ENCODE measurements around the gene KIF2B.

The KIF2B gene

GRCh38 chr17:53806473-53806872 is 16.3 kb upstream of the KIF2B start:
- Histone ChIP-seq H3K4me2 (ENCODE audit: low read depth, low read length, poor library complexity, severe bottlenecking) (no peak overlapping the region), H3K36me3 (ENCODE audit: low read length) (no peaks in the 10 kb centered on the region), H3K4me3 (ENCODE audit: insufficient read depth, low read length, poor library complexity, severe bottlenecking) (no peak overlapping the region), H4K20me1 (ENCODE audit: low read depth, low read length) (no peaks in the 10 kb centered on the region), H3F3A (ENCODE audit: insufficient read depth) (no peaks in the 10 kb centered on the region), H3K9me2 (replicated peaks; ENCODE audit: insufficient read depth, low read length) (no peaks in the 10 kb centered on the region), H2AFZ (ENCODE audit: low read depth, low read length, severe bottlenecking) (no peak overlapping the region), H3K79me2 (ENCODE audit: insufficient read depth, low read length) (no peaks in the 10 kb centered on the region), H3K27ac (ENCODE audit: low read depth, low read length) (no peak overlapping the region), H3K27me3 (ENCODE audit: low read length) (no peaks in the 10 kb centered on the region), H3K9me3 (ENCODE audit: insufficient read depth, low read length) (no peaks in the 10 kb centered on the region), H3K9ac (ENCODE audit: low read length) (no peak overlapping the region)
- TF ChIP-seq CTCF (IDR thresholded peaks at IDR 0.05; ENCODE audit: insufficient read depth, low read length, poor library complexity, severe bottlenecking) (no peak), EZH2phosphoT487 (conservative IDR thresholded peaks at IDR 0.05; ENCODE audit: low read length) (no peak)

GRCh38 chr17:53807286-53807685 is 15.4 kb upstream of the KIF2B start:
- no peaks in the 10 kb centered on the region for H3F3A ChIP-seq (ENCODE audit: insufficient read depth)
- H3K9ac ChIP-seq (ENCODE audit: low read length): no peak overlapping the region
- no peak overlapping the region for H3K4me2 ChIP-seq (ENCODE audit: low read depth, low read length, poor library complexity, severe bottlenecking)
- H3K27ac ChIP-seq (ENCODE audit: low read depth, low read length): no peak overlapping the region
- no peaks in the 10 kb centered on the region for H3K79me2 ChIP-seq (ENCODE audit: insufficient read depth, low read length)
- H3K9me2 ChIP-seq (replicated peaks; ENCODE audit: insufficient read depth, low read length): no peaks in the 10 kb centered on the region
- H3K9me3 ChIP-seq (ENCODE audit: insufficient read depth, low read length): no peaks in the 10 kb centered on the region
- H4K20me1 ChIP-seq (ENCODE audit: low read depth, low read length): no peaks in the 10 kb centered on the region
- TF ChIP-seq EZH2phosphoT487 (conservative IDR thresholded peaks at IDR 0.05; ENCODE audit: low read length): no peak
- TF ChIP-seq CTCF (IDR thresholded peaks at IDR 0.05; ENCODE audit: insufficient read depth, low read length, poor library complexity, severe bottlenecking): no peak
- H3K36me3 ChIP-seq (ENCODE audit: low read length): no peaks in the 10 kb centered on the region
- no peak overlapping the region for H2AFZ ChIP-seq (ENCODE audit: low read depth, low read length, severe bottlenecking)
- H3K27me3 ChIP-seq (ENCODE audit: low read length): no peaks in the 10 kb centered on the region
- no peak overlapping the region for H3K4me3 ChIP-seq (ENCODE audit: insufficient read depth, low read length, poor library complexity, severe bottlenecking)

- Histone ChIP-seq H4K20me1 (ENCODE audit: low read depth, low read length) (no peaks in the 10 kb centered on the region), H3K9me2 (replicated peaks; ENCODE audit: insufficient read depth, low read length) (no peaks in the 10 kb centered on the region), H3K9ac (ENCODE audit: low read length) (no peak overlapping the region), H3K4me3 (ENCODE audit: insufficient read depth, low read length, poor library complexity, severe bottlenecking) (no peak overlapping the region), H3K9me3 (ENCODE audit: insufficient read depth, low read length) (no peaks in the 10 kb centered on the region), H3K36me3 (ENCODE audit: low read length) (no peaks in the 10 kb centered on the region), H3K4me2 (ENCODE audit: low read depth, low read length, poor library complexity, severe bottlenecking) (no peak overlapping the region), H3K27me3 (ENCODE audit: low read length) (no peaks in the 10 kb centered on the region), H3K27ac (ENCODE audit: low read depth, low read length) (no peak overlapping the region), H2AFZ (ENCODE audit: low read depth, low read length, severe bottlenecking) (no peak overlapping the region), H3K79me2 (ENCODE audit: insufficient read depth, low read length) (no peaks in the 10 kb centered on the region), H3F3A (ENCODE audit: insufficient read depth) (no peaks in the 10 kb centered on the region)
- TF ChIP-seq CTCF (IDR thresholded peaks at IDR 0.05; ENCODE audit: insufficient read depth, low read length, poor library complexity, severe bottlenecking) (no peak), EZH2phosphoT487 (conservative IDR thresholded peaks at IDR 0.05; ENCODE audit: low read length) (no peak)
These were observed 4.5 kb upstream of the KIF2B start for GRCh38 chr17:53818271-53818670.

All from SU-DHL-6 (cell line).